ENCODE data around the gene MEF2A.

MEF2A gene

GRCh38 chr15:99704444-99704838, 138.7 kb downstream of the MEF2A start:
- DNase-seq (ENCODE audit: low spot score), result peak; percentile 77

DNA sequence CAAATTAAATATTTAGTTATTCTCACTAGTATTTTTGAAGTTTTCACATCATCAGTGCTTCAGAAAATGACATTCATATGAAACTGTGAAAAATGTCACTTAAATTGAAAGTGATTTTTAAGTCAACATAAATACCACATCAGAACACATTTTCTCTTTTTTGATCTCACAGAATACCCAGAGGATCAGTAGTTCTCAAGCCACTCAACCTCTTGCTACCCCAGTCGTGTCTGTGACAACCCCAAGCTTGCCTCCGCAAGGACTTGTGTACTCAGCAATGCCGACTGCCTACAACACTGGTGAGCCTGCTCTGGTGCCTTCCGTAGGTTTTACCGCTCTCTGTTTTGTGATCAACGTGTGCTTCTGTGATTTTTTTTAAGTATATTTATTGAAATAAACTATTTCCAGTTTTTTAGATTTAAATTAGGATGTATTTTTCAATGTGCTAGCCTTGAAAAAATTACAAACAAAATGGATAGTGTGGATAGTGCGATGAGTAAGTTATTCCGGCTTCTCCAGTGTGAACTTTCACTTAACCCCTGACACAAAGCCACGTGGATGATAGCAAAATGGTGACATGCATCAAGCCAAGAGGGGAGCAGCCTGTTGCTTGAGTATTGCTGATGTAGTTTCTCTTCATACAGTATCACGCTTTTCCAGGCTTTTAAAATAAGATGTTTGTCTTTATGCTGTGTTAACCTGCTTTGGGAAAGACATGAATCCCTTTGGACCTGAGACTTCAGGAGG, 140.9 kb downstream of the MEF2A start:
- DNase-seq (ENCODE audit: low spot score), result peak; percentile 23

GRCh38 chr15:99707473-99708270, 141.9 kb downstream of the MEF2A start:
- peak; percentile 28 for DNase-seq (ENCODE audit: low spot score)

- DNase-seq (ENCODE audit: low spot score), result no peak
These were observed 142.8 kb downstream of the MEF2A start for GRCh38 chr15:99708563-99708962.

- no peak for DNase-seq (ENCODE audit: low spot score)
These were observed 143.6 kb downstream of the MEF2A start for GRCh38 chr15:99709243-99709986.

DNA sequence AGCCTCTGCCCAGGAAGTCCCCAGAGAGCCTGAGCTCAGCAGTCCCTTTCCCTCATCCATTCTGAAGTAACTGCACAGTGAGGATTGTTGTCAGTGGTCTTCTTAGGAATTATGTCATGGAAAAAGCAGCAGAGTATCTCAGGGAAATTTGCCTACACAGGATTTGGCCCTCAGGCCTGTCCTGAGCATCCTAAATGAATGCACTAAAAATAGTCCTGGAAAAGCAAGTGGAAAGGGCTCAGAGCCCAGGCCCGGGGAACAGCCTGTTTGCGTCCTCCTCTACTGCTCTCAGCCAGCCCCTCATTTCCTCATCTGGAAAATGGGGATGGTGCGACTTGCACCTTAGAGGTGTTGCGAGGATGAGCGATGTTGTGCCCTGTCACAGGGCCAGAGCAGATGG, 145.8 kb downstream of the MEF2A start:
- no peak for DNase-seq (ENCODE audit: low spot score)

- DNase-seq (ENCODE audit: low spot score), result no peak
These were observed 146.6 kb downstream of the MEF2A start for GRCh38 chr15:99712415-99712814.

GRCh38 chr15:99716540-99717095, 150.8 kb downstream of the MEF2A start:
- DNase-seq (ENCODE audit: low spot score), result no peak

DNA sequence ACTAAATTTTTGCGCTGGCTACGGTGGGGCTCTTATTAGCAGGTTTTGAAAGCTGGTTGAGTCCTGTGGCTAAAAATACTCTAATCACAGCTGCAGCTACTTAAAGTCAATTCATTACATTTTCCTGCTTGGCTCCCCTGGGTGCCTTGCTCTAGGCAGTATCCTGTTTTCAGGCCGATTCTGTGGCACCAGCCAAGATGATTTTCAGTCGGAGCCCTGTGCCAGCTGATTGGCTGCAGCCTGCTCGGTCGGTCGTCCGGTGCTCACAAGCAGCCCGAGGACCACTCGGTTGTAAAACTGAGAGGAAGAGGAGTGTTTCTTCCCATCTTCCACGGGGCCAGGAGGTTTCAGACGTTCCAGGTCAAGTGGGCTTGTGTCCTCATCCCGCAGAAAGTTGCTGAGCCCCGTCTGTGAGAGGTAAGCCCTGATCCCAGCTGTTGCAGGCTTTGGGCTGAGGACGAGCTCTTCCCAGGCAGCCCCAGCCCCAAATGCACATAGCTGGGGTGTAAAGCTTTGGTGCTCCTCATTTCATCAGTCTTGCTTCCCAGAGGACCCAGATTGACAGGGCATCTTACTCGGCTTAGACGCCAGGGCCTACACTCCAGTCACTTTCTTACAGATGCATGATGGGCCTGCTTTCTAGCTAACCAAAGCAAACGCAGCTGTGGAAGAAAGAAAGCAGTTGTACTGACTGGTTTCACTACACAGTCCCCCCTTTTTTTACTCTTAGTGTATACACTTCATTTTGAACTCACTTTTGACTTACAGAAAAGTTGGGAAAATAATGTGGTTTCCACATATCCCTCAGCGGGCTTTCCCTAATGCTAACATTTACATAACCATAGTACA, 151.6 kb downstream of the MEF2A start:
- no peak for DNase-seq (ENCODE audit: low spot score)

- DNase-seq (ENCODE audit: low spot score), result no peak
These were observed 152.6 kb downstream of the MEF2A start for GRCh38 chr15:99718421-99718820.

DNA sequence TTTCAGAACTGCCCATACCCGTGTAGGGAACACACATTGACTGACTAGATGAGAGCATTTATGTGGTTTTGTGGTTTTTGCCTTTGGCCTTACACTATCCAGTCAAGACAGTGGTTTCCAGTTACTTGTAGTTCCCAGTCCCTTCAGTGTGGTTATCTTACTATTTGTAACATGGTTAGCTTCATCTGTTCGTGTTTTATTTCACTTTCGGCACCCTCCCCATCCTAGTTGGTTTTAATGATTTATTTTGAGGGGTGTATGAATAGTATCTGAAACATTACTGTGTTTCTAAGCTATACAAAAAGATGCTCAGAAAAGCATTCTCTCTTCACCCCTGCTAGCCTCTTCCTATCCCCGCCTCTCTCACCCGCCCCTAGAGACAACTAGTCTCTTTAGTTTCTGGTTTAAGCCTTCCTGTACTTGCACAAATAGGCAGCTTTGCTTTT, 153.3 kb downstream of the MEF2A start:
- DNase-seq (ENCODE audit: low spot score), result no peak

DNA sequence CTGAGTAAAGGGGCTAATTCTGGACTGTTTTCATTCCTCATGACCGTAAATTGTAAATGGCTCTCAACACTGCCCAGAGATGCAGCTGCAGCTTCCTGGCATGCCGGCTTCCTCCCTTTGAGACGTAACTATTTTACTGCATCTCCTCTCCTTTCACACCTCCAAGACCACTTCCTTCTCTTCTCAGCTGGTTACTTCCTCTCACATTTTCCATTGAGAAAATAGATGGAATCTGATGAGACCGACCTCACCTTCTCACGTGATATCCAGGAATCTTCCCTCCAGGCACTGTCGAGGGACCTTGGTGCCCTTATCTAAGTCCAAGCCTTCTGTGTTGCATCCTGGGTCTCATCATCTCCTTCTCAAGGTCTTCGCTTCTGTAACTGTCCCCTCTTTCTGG, 154.7 kb downstream of the MEF2A start:
- no peak for DNase-seq (ENCODE audit: low spot score)

- DNase-seq (ENCODE audit: low spot score), result no peak
These were observed 155.5 kb downstream of the MEF2A start for GRCh38 chr15:99721104-99721778.

DNA sequence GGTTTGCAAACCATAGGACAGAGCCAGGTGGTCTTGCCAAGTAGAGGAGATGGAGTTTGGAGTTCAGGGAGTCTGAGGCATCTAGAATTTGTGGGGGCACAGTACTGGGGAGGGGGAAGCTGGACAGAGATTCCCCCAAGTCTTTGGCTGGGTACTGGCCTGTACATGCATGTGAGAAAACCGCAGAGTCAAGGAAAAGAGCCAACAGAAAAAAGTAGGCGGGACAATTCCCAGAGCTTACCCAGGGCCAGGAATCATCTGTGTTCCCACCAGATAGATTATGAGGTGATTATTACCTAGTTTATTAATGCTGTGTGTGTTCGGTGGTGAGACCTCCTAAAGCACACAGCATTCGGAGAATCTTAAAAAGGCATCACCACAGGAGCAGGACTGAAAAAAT, 156.1 kb downstream of the MEF2A start:
- no peak for DNase-seq (ENCODE audit: low spot score)

GRCh38 chr15:99722406-99722805, 156.6 kb downstream of the MEF2A start:
- no peak for DNase-seq (ENCODE audit: low spot score)

- DNase-seq (ENCODE audit: low spot score), result no peak
These were observed 160.5 kb downstream of the MEF2A start for GRCh38 chr15:99726333-99726732.

DNA sequence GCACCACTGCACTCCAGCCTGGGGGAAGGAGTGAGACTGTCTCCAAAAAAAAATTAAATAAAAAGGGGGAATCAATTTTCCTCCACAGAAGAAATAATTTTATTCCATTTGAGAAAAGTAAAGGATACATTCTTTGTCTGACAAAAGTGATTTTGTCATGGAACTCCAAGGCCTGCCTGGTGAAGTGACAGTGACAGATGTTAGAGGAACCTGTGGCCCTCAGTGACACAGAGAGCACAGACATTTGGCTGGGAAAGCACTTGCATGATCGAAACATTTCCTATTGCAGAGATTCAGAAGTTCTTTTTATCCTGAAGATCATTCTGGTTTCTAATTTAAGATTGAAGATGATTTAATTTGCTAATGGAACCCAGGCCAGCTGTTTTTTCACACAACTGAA, 161.5 kb downstream of the MEF2A start:
- no peak for DNase-seq (ENCODE audit: low spot score)

DNA sequence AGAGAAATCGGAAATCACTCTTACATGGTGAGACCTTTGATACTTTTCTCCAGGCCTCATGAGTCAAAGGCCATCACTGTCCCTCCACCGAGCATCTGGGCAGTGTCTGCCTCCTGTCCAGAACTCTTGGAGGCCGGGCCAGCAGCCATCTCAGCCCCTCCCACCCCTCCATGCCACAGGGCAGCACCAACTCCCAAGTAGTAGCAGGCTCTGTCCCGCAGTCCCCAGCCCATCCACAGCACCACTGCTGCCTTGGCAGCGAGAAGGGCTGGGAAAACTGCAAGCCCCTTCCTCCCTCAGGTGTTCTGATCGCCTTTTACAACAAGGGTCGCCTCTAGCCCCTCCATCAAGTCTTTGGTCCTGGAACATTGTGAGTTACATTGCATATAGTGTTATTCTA, 161.9 kb downstream of the MEF2A start:
- no peak for DNase-seq (ENCODE audit: low spot score)

- no peak for DNase-seq (ENCODE audit: low spot score)
These were observed 163.1 kb downstream of the MEF2A start for GRCh38 chr15:99728916-99729315.

DNA sequence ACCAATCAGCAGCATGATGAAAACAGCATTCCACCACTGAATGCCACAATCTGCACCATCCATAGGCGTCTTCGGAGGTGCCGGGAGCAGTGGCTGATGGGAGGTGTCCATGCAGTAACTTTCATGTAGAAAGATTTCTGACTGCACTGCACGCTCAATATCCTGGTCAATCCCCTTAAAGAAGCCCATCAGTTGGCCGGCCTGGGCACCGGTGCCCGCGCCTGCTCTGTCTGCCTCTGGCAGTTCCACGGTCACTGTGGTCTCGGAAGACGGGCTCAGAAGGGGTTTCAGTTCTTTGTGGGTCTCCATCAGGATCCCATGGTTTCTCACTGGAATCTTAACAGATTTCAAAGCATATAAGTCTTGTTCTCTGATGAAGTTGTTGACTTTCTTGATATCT, 163.5 kb downstream of the MEF2A start:
- DNase-seq (ENCODE audit: low spot score), result no peak

DNA sequence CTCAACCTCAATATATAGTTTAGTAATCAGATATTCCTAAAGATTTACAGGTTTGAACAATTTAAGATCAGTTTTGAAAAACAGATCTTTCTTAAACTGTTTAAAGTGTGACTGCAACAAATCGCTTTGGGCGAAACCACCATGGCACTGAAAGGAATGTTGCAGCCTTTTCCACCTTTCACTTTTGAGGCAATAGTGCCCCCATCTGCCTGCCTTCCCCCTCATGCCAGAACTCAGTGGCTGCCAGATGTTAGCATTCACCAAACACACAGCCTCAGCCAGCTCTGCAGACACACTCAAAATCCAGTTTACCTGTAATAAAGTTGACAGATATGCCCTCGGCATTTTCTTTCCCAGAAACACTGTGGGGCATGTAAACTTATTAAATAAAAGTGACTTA, 164.1 kb downstream of the MEF2A start:
- no peak for DNase-seq (ENCODE audit: low spot score)

All from CD4-positive, alpha-beta T cell treated with Interleukin-15 for 4 hours (primary cell).